Measurements from ENCODE around the gene DEFB108B.
"Not testable (repeated sequence)": the region's sequence is repeated elsewhere in the genome, so short reads cannot be mapped to it uniquely, and the experiment has no call there.

The DEFB108B gene, protein sequence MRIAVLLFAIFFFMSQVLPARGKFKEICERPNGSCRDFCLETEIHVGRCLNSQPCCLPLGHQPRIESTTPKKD

DNA sequence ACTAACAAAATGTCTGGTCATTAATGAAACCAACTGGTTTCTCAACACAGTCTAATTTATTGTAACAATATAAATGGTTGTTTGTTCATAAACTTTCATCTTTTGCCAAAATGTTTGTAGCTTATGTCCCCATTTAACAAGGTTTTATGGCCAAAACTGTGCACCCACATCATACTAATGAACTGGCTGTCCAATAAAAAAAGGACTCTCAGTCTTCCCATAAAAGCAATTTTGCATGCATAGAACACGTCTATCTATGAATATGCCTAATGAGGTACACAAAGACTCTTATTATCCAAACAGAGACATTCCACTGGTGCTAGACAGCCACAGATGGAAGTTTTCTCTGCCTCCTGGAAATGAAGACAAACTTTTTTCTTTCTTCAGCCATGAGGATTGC, at the start of gene DEFB108B:
Gene DEFB108B (plus strand): TSS at position 390 of the 400 bp plus-strand sequence. CDS start 0 bp downstream, at position 390.
- not testable (repeated sequence) for DNase-seq

DNA sequence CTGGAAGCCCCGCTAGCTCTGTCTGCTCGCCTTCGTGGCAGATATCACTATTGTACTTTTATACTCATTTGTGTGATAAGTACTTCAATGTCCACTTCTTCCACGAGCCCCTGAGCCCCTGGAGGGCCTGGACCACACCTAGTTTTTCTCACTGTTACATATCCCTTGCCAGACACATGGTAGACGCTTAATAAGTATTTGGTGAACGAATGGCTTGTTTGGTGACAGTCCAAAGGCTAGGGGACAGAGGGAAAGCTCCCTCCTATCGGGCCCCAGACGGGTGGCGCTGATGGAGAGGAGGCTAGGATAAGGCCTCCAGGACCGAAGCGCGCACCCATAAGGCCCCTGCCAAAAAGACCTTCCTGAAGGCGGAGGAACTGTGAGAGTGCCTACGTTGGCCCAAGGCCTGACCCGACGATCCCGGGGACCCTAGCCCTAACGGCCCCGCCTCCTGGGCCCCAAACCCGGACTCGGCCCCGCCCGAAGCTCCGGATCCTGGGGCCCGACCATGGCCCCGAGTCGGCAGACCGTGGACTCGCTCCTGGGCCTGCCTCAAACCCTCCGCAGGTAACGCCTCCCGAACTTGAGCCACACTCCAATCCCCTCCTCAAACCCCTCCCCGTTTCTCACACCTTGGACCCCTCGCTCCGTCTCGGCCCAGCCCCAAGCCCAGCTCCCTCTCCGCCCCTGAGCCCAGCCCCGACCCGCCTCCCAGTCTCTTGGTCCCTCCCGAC, 46.7 kb upstream of the DEFB108B start:
- DNase-seq = peak; percentile 93

DNA sequence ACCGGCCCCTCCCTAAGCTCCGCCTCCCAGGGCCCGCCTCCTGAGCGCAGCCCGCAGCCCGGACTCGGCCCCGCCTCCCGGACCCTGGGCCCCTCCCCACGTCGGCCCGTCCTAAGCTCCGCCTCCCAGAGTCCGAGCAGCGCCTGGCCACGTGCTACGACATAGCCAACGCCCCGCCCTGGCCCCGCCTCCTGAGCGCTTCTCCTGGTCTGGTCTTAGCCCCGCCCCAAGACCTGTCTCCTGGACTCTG, 46.2 kb upstream of the DEFB108B start:
- peak; percentile 100 for DNase-seq

DNA sequence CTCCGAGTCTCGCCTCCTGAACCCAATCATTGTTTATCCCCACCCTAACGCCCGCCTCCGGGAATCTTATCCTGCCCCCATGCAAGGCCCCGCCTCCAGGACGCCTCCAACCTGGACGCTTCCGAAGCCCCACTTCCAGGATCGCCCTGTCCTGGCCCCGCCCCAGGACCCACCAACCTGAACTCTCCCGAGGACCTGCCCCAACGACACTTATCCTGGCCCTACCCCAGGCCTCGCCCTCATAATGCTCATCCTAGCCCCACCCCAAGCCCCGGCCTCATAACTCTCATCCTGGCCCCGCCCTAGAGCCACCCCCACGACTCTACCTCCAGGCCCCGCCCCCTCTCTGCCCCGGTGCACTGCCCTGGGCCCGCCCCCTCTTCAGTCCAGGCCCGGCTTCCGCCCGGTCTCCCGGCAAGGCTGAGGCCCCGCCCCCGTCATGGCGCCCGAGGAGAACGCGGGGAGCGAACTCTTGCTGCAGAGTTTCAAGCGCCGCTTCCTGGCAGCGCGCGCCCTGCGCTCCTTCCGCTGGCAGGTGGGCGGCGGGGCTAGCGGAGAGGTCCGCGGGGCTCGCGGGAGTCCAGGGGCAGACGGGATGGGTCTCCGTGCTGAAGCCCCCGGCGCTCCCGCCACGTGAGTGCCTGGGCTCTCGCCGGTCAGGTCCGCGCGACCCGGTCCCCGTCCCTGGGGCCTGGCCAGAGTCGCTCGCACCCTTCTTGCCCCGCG, 45.7 kb upstream of the DEFB108B start:
- DNase-seq = peak; percentile 96

DNA sequence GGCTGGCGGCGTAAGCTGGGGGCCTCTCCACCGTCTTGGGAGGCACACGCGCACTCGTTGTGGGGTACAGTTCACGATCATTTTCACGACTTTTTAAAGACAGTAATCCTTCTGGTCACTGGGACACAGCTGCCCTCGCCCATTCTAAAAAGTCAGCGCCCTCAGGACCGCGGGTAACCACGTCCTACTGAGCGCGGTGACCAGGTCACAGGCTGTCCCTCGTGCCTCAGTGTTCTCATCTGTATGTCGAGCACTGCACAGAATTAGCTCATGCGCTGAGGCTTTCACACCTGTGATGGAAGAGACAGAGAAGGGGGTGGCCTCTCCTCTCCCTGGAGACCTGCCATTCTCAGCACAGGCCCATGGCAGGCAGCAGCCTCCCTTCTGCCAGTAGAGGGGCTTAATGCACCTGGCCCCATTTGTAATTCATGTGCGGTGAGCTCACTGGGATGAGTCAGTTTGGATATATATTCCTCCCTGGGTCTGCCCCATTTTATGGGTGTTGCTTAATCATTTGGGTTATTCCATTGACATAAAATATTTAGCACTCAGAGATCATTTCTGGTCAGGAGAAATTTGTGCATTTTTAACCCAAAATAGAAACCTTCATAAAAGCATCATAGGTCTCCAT, 45.1 kb upstream of the DEFB108B start:
- DNase-seq = not testable (repeated sequence)

DNA sequence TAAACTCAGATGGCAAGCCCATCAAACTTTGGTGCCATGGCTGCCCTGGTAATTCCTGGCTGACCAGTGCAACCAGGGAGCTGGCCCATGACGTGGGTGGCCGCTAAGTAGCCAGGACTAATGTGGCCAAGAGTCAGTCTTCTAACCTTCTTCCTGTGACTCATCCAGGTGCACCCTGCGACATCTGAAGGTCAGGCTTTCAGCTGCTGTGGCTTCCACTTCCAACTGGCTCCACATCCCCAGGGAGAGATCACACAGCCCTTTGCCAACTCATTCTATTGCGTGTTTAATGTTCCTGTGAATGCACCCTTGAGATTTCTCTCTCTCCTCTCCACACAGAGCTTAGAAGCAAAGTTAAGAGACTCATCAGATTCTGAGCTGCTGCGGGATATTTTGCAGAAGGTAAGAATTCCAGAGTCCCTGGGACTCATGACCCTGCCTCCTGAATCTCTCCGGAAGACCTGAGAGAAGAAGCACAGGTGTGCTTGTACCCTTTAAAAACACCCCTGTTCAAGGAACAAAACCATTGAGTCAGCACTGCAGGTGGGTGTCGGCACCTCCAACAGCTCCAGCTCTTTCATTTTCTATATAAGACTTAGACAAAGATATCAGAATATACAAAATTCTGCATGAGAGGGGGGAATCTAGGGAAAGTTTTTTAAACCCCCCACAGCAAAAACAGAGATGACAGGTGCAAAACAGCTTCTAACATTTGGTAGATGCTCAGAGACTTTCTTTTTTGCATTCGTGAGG, 43.4 kb upstream of the DEFB108B start:
- DNase-seq = not testable (repeated sequence)

DNA sequence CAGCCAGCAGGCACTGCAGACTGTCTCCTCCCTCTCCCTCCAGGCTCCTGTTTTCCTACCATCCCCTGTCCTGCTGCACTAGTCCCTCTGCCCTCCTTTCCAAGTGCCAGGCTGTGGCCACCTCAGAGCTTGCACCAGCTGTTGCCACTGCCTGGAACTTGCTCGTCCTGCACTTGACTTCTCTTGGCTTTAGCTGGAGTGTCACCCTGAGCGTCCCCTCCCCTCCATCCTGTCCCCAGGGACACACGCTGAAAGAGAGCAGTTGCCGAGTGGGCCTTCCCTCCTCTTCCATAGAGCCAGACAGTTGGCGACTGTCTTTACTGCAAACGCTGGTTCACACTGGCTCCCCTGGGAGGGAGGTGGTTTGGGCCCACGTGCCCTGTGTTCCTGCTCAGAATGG, 41.9 kb upstream of the DEFB108B start:
- DNase-seq = not testable (repeated sequence)

DNA sequence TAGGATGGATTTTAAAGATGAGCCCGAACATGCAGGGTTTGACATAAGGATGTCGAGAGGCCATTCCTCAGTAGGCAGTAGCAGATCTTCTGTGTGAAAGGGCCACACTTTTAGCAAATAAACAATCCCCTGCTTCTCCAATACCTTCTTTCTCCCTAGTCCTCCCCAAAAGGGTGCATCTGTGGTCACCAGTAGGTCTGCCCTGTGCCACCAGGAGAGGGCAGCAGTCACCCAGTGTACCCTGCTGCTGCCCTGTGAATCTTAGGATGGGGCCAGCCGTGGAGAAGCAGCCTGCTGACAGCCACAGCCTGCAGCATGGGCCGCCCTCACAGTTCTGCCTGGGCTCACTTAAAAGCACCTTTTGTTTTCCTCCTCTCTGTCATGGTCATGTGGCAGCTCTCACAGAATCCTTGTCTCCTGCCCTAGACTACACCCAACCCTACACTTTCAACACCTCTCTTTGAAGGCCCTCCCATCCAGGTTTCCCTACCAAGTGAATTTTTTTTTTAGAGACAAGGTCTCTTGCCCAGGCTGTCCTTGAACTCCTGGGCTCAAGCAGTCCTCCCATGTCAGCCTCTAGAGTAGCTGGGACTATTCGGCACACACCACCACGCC, 40.3 kb upstream of the DEFB108B start:
- DNase-seq = not testable (repeated sequence)

DNA sequence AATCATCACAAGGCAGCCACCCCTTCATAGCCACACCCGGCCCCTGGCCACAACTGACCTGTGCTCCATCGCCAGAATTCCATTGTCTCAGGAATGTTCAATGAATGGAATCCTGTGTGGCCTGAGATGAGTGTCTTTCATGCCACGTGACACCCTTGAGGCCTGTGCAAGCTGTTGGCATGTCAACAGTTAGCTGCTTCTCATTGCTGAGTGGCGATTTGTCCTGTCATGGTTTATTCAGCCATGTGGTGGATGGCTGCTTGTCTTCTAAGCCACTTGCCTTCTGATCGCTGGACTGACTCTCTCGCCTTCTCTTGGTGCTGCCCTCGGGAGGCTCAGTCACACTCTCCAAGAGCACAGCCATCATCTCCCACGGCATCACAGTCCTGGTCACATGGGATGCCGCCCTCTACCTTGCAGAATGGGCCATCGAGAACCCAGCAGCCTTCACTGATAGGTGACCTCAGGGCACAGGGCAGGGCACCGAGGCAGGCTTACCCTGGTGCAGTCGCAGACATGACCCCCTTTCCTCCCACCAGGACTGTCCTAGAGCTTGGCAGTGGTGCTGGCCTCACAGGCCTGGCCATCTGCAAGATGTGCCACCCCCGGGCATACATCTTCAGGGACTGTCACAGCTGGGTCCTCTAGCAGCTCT, 38.5 kb upstream of the DEFB108B start:
- not testable (repeated sequence) for DNase-seq

DNA sequence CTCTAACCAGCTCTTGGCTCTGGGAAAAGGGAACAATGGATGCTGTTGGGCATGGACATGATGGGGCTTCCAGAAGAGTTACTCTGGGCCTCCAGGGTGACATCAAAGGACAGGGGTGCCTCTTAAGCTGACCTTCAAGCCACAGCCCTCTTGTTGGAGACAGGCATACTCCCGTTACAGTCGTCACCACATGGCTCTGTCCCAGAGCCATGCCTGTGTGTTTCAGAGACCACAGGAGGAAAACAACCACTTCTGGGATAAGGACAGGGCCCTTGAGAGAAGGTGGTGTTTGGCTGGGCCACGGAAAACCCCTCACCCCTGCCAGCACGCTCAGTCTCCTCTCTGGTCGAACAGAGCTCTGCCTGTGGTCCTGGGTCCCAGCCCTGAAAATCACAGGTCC, 37.8 kb upstream of the DEFB108B start:
- peak; percentile 33 for DNase-seq

DNA sequence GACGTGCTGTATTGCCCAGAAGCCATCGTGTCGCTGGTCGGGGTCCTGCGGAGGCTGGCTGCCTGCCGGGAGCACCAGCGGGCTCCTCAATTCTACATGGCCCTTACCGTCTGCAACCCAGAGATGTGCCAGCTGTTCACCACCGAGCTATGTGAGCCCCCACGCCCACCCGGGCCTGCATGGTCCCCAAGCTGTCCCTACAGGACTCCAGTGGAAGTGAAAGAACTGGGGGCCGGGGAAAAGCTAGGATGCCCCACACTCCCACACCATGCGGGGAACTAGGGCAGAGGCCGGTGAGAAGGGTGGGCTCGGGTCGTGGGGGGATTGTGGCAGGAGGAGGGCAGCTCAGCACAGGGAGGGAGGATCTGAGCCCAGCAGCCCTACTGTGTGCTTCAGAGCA, 37.0 kb upstream of the DEFB108B start:
- DNase-seq = not testable (repeated sequence)

DNA sequence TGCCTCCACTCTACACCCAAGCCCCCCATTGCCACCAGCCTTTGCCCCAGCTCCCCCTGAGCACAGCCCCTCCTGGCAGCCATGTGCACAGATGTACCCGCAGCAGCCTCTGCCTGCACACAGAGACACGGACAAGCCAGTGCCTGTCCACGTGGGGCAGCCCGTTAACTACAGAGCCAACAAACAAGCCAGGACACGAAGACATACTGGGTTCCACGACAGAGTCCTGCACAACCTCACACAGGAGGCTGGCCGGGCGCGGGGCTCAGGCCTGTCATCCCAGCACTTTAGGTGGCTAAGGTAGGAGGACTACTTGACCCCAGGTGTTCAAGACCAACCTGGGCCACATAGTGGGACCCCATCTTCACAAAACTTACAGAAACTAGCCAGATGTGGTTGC, 36.2 kb upstream of the DEFB108B start:
- DNase-seq = not testable (repeated sequence)

DNA sequence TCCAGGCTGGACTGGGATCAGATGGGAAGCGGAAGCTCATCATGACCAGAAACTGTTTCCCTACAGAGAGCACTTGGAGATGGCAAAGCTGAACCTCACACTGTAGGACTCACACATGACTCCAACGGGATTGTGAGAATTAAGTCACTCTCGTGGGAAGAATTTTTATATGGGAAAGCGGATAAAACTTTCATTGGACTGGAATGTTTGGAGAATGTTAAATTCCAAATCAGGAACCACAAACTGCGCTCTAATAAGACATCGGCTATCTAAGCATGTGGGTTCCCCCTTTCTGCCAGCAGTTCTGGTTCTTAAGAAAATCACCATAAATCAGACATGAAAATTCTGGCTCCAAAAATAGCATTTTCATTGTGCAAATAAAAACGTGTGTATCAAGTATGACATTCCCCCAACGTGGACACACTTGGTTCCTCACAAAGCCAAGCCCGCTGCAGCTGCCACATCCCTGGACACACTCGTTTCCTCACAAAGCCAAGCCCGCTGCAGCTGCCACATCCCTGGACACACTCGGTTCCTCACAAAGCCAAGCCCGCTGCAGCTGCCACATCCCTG, 33.4 kb upstream of the DEFB108B start:
- not testable (repeated sequence) for DNase-seq

DNA sequence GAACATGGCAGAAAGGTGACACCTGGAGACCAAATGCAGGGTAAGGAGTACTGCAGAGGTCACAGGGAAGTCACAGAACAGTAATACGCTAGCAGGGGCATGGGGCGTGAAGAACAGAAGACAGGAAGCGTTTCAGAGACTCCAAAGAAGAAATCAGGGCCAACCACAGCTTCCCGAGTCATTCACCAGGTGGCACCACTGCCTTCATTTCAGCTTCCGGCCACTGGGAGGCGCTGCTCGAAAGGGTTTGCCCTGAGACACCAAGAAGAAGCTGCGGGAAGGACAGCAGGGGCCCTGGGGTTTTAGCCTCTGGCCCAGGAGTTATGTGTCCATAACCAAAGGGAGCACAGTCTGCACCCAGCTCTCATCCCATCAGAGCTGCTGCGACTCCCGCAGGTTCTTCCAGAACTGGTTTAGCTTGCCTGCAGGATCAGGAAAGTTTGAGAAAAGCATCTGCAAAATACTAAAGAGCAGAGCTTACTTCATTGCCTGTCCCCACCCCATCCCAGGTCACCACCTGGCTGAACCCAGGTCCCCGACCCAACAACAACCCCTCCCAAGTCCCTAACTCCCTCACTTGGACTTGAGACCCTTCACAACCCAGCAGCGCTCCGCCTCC, 32.6 kb upstream of the DEFB108B start:
- peak; percentile 78 for DNase-seq

DNA sequence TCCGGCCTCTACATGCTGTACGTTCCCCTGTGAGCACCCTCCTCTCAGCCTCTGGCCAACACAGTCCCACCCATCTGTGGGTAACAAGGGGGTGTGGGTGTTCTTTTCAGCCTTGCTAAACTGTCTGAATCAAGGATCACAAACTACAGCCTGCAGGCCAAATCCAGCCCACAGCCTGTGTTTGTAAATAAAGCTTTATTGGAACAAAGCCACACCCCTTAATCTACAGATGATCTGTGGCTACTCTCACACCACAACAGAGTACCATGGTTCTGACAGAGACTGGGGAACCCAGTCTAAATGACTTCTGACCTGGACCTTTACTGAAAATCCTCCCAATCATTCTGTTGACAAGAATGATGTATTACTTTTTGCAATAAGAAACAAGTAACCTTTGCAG, 32.0 kb upstream of the DEFB108B start:
- DNase-seq = not testable (repeated sequence)

DNA sequence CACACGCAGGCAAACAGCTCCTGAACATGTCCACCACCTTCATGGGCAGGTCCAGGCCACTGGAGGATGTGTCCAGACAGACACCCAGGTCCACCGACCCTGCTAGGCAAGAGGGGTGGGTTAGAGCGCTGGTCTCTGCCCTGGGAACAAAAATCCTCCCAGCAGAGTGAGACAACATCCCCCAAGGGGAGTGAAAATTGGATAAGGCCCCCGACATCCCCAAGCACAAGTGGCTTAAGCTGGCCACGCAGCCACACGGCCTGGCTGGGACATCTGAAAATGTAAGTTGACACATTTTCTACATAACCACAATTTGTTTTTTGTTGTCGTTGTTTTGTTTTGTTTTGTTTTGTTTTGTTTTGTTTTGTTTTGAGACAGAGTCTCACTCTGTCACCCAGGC, 30.1 kb upstream of the DEFB108B start:
- not testable (repeated sequence) for DNase-seq

DNA sequence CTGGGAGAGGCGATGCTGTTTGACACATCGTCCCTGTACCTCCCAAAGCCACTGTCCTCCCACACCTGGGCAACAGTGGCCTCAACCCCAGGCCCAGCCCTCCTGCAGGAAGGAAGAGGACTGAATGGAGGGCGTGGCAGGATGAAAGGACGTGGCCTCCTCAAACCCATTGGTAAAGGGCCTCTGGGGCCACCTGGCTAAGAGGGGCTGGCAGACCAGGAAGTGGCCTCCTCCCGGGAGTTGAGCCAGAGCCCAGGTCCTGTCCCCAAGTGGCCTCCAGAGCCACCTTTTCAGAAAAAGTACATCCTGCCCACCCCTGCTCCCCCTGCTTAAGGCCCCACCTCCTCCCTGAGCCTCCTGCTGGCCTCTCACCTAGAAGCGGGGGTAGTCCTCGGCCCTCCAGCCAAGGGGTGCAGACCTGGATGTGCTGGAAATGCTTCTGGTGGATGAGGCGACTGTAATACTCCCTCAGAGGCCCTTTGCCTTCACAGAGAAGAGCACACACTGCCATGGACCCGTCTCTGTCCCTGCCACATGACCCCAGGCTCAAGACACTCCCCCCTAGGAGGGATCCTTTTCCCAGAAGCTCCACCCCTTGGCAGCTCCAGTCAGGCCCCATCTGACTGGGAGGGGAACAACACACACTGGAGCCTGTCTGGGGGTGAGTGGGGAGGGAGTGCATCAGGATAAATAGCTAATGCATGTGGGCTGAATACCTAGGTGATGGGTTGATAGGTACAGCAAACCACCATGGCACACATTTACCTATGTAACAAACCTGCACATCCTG, 28.6 kb upstream of the DEFB108B start:
- not testable (repeated sequence) for DNase-seq

DNA sequence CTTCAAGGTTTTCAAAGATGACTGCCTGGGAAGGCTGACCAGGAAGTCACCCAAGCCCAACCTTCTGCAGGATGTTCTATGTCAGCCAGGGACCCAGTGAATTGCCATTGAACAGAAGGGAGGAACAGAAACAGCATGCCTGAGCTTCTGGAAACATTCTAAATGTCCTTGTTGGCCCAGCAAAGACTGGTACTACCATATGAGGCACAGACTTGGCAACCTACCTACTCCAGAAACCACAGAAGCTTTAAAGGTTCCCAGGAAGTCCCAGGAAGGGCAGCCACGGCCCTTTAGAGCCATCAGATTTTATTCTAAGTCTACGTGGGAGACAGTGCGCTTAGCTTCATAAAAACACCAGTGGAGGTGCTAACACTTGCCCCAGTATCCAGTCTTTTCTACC, 20.5 kb upstream of the DEFB108B start:
- not testable (repeated sequence) for DNase-seq

DNA sequence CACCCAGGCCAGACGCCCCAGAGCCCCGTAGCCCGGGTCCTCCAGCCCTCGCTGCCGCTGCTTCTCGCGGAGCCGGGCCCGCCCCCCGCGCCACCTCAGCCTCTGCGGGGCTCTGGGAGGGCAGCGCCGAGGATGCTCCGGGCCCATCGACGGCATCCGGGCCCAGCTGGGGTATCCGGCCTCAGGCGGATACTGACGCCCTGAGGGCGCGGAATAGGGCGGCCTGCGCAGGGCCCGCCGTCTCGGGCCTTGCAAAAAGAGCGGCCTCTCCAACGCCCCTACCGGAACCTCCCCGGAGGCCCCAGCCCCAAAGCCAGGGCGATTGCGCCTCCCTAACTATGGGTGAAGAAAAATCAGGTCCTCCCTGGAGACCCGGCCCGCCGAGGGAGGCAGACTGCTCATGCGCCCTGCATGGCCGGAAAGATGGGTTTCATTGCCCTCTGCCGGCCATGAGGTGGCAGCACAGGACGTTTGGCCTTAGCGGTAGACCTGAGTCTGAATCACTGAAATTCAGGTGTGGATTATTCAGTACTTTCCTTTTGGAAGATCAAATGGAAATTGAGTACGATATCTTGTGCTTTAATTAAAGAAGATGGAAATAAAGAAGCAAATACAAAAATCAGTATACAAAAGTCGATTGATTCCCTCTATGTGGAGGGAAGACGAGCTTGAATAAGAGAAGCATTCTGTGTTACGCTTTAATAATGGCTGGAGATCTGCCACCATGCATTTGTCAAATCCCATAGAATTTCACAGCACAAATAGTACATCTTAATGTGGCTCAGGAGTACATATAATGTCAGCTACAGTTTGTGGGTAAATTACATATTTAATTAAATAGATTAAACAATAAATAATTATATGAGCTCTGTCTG, 19.3 kb upstream of the DEFB108B start:
- peak; percentile 83 for DNase-seq
